Spinal cord (tissue), 10 donors: ENCODE results near the gene PCDHGA5. TPM values are rescaled to one million over a fixed set of nuclear protein-coding genes. Genes with fewer than 3 reads are reported as not detected.
"Not testable (repeated sequence)": the region's sequence is repeated elsewhere in the genome, so short reads cannot be mapped to it uniquely, and the experiment has no call there.

Source experiments
- DNase-seq, 6 donors: peaks; one replicate each; pipeline versions ENCODE4 v3.0.0 to v3.0.0-alpha.2; 2013 to 2015; ENCODE audit warnings: low spot score in 6 of 6, low read depth in 4 of 6
- H3K27ac ChIP-seq: one replicate; pipeline ENCODE4 v1.5.1; 2013; ENCODE audit warnings: low read depth, low read length, control low read depth
- H3K27me3 ChIP-seq: one replicate; pipeline ENCODE4 v1.6.1; 2013; ENCODE audit warnings: low read length; ENCODE audit not compliant: control insufficient read depth, insufficient read depth
- H3K36me3 ChIP-seq: one replicate; pipeline ENCODE4 v1.6.1; 2013; ENCODE audit warnings: low read length; ENCODE audit not compliant: control insufficient read depth, insufficient read depth
- H3K4me1 ChIP-seq: one replicate; pipeline ENCODE4 v1.6.1; 2013; ENCODE audit warnings: low read length; ENCODE audit not compliant: control insufficient read depth, insufficient read depth
- H3K4me3 ChIP-seq: one replicate; pipeline ENCODE4 v1.5.1; 2013; ENCODE audit warnings: low read depth, low read length, control low read depth
- H3K9me3 ChIP-seq: one replicate; pipeline ENCODE4 v1.6.1; 2013; ENCODE audit warnings: low read length; ENCODE audit not compliant: control insufficient read depth, insufficient read depth
- WGBS: methylation state at CpG from one replicate; pipeline ENCODE4 v1.1.5; 2013; ENCODE audit warnings: missing lambda C conversion rate; ENCODE audit not compliant: insufficient coverage; 5-methylcytosine and 5-hydroxymethylcytosine counted together
- polyA plus RNA-seq, 2 donors: library from polyadenylated mRNA; unstranded; fragments of 120-200 nt; gene quantifications; one replicate each; pipeline ENCODE4 v1.2.1, GENCODE V29; 2013; ENCODE audit not compliant: insufficient read length in 2 of 2
- total RNA-seq, 2 donors: library from RNA; depleted of rRNA in 1 of 2; stranded (reverse); fragments of 120-200 nt in 1 of 2; fragments of >200 nt in 1 of 2; gene quantifications; one replicate each; pipeline versions ENCODE4 v1.2.3 to v1.2.4, GENCODE V29; 2013 to 2014
- donor health status: healthy.

The PCDHGA5 gene
- total and polyA plus RNA-seq, 4 donors: 7.9 to 15.5 (median 11.4) TPM

- 15% methylated on average over 30 of the region's 31 CpGs for WGBS
- Histone ChIP-seq H3K9me3 (peaks cover 60% of the 10 kb centered on the region), H3K36me3 (peaks cover 23% of the 10 kb centered on the region), H3K4me1 (peaks cover 14% of the 10 kb centered on the region), H3K4me3 (peak within 1 kb of the TSS; percentile 11), H3K27me3 (peaks cover 2% of the 10 kb centered on the region), H3K27ac (no peak within 1 kb of the TSS)
- peak in 2 of 6 donors; percentile 57 to 73 for DNase-seq
Measured at GRCh38 chr5:141412854-141413539, 49.0 kb downstream of the PCDHGA5 start, which contains the start of gene PCDHGA10. Gene PCDHGA10 (plus strand): TSS chr5:141412987. CDS start chr5:141413176, 189 bp downstream.

- peaks cover 61% of the 10 kb centered on the region for H3K9me3 ChIP-seq
- H3K4me3 ChIP-seq: no peak overlapping the region
- 19% methylated on average over 21 of the region's 25 CpGs for WGBS
- peaks cover 14% of the 10 kb centered on the region for H3K4me1 ChIP-seq
- H3K27ac ChIP-seq: no peak overlapping the region
- H3K27me3 ChIP-seq: peaks cover 2% of the 10 kb centered on the region
- peak in 1 of 6 donors; percentile 4 for DNase-seq
- H3K36me3 ChIP-seq: peaks cover 21% of the 10 kb centered on the region
Measured at GRCh38 chr5:141413540-141414069, 49.6 kb downstream of the PCDHGA5 start.

GRCh38 chr5:141414548-141415274 is 50.7 kb downstream of the PCDHGA5 start:
- Histone ChIP-seq H3K36me3 (peaks cover 28% of the 10 kb centered on the region), H3K9me3 (peaks cover 63% of the 10 kb centered on the region), H3K4me1 (peaks cover 13% of the 10 kb centered on the region)
- not testable (repeated sequence) for H3K27me3 ChIP-seq, DNase-seq, H3K27ac ChIP-seq, H3K4me3 ChIP-seq
- 22% methylated on average over 38 of the region's 46 CpGs for WGBS

DNA sequence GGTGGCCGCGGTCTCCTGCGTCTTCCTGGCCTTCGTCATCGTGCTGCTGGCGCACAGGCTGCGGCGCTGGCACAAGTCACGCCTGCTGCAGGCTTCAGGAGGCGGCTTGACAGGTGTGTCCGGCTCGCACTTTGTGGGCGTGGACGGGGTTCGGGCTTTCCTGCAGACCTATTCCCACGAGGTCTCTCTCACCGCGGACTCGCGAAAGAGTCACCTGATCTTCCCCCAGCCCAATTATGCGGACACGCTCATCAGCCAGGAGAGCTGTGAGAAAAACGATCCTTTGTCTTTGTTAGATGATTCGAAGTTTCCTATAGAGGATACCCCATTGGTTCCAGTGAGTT is 51.3 kb downstream of the PCDHGA5 start:
- Histone ChIP-seq H3K36me3 (peaks cover 26% of the 10 kb centered on the region), H3K9me3 (peaks cover 63% of the 10 kb centered on the region)
- H3K4me3 ChIP-seq, H3K4me1 ChIP-seq, H3K27ac ChIP-seq, DNase-seq, H3K27me3 ChIP-seq: not testable (repeated sequence)
- WGBS: 20% methylated on average over 16 of the region's 24 CpGs

Other genes starting within 250 kb of the PCDHGA5 start
Only the 30 nearest of the 36 such genes appear.
- gene PCDHB9, start 177.0 kb upstream of the PCDHGA5 start, total RNA-seq: 1 to 10 TPM; 2.9 to 3.5 TPM
- gene PCDHB9, start 177.0 kb upstream of the PCDHGA5 start, polyA plus RNA-seq: 1 to 10 TPM; 7.0 to 8.5 TPM
- gene PCDHB10, start 171.8 kb upstream of the PCDHGA5 start, total RNA-seq: 1 to 10 TPM; 5.9 to 9.3 TPM
- 10 to 100 TPM; 11.6 to 15.8 TPM for gene PCDHB10, start 171.8 kb upstream of the PCDHGA5 start, polyA plus RNA-seq
- 1 to 10 TPM; 7.6 to 9.7 TPM for gene PCDHB11, start 164.5 kb upstream of the PCDHGA5 start, total RNA-seq
- 1 to 10 TPM; 3.8 to 3.9 TPM for gene PCDHB11, start 164.5 kb upstream of the PCDHGA5 start, polyA plus RNA-seq
- gene PCDHB12, start 155.4 kb upstream of the PCDHGA5 start, total RNA-seq: 10 to 100 TPM in 1 of 2 donors, 1 to 10 TPM in 1; 5.3 to 10.7 TPM
- gene PCDHB12, start 155.4 kb upstream of the PCDHGA5 start, polyA plus RNA-seq: 1 to 10 TPM; 3.3 to 4.9 TPM
- gene PCDHB13, start 150.2 kb upstream of the PCDHGA5 start, total RNA-seq: 1 to 10 TPM; 4.5 to 8.7 TPM
- gene PCDHB13, start 150.2 kb upstream of the PCDHGA5 start, polyA plus RNA-seq: 1 to 10 TPM; 3.8 to 5.0 TPM
- gene PCDHB14, start 140.8 kb upstream of the PCDHGA5 start, total RNA-seq: 10 to 100 TPM; 10.4 to 11.9 TPM
- 10 to 100 TPM; 15.4 to 17.4 TPM for gene PCDHB14, start 140.8 kb upstream of the PCDHGA5 start, polyA plus RNA-seq
- gene PCDHB15, start 118.8 kb upstream of the PCDHGA5 start, total RNA-seq: 10 to 100 TPM; 10.4 to 15.2 TPM
- 10 to 100 TPM; 12.3 to 21.1 TPM for gene PCDHB15, start 118.8 kb upstream of the PCDHGA5 start, polyA plus RNA-seq
- gene SLC25A2, start 60.1 kb upstream of the PCDHGA5 start, total RNA-seq: under 1 TPM in 1 of 2 donors, not detected in 1; 0.39 TPM
- under 1 TPM in 1 of 2 donors, not detected in 1; 0.15 TPM for gene SLC25A2, start 60.1 kb upstream of the PCDHGA5 start, polyA plus RNA-seq
- gene TAF7, start 43.4 kb upstream of the PCDHGA5 start, total RNA-seq: 100 to 1,000 TPM in 1 of 2 donors, 10 to 100 TPM in 1; 98.2 to 111 TPM
- 100 to 1,000 TPM in 1 of 2 donors, 10 to 100 TPM in 1; 90.1 to 101 TPM for gene TAF7, start 43.4 kb upstream of the PCDHGA5 start, polyA plus RNA-seq
- 1 to 10 TPM; 1.4 to 3.0 TPM for gene PCDHGA1, start 33.6 kb upstream of the PCDHGA5 start, total RNA-seq
- gene PCDHGA1, start 33.6 kb upstream of the PCDHGA5 start, polyA plus RNA-seq: 1 to 10 TPM; 2.5 to 3.8 TPM
- 10 to 100 TPM in 1 of 2 donors, 1 to 10 TPM in 1; 8.9 to 10.4 TPM for gene PCDHGA2, start 25.4 kb upstream of the PCDHGA5 start, total RNA-seq
- 10 to 100 TPM; 14.0 to 17.7 TPM for gene PCDHGA2, start 25.4 kb upstream of the PCDHGA5 start, polyA plus RNA-seq
- 10 to 100 TPM in 1 of 2 donors, 1 to 10 TPM in 1; 9.2 to 10.5 TPM for gene PCDHGA3, start 20.3 kb upstream of the PCDHGA5 start, total RNA-seq
- gene PCDHGA3, start 20.3 kb upstream of the PCDHGA5 start, polyA plus RNA-seq: 10 to 100 TPM; 12.3 to 19.2 TPM
- 1 to 10 TPM; 6.4 to 8.6 TPM for gene PCDHGB1, start 14.1 kb upstream of the PCDHGA5 start, total RNA-seq
- 1 to 10 TPM; 9.8 to 9.9 TPM for gene PCDHGB1, start 14.1 kb upstream of the PCDHGA5 start, polyA plus RNA-seq
- gene PCDHGA4, start 9.1 kb upstream of the PCDHGA5 start, total RNA-seq: 1 to 10 TPM; 7.5 to 8.2 TPM
- 1 to 10 TPM; 9.5 to 9.9 TPM for gene PCDHGA4, start 9.1 kb upstream of the PCDHGA5 start, polyA plus RNA-seq
- gene PCDHGB2, start 4.2 kb upstream of the PCDHGA5 start, total RNA-seq: 1 to 10 TPM; 6.3 to 6.7 TPM
- 10 to 100 TPM in 1 of 2 donors, 1 to 10 TPM in 1; 9.0 to 14.0 TPM for gene PCDHGB2, start 4.2 kb upstream of the PCDHGA5 start, polyA plus RNA-seq
- 1 to 10 TPM; 6.0 to 8.3 TPM for gene PCDHGB3, start 6.1 kb downstream of the PCDHGA5 start, total RNA-seq
- gene PCDHGB3, start 6.1 kb downstream of the PCDHGA5 start, polyA plus RNA-seq: 1 to 10 TPM; 7.1 to 8.4 TPM
- gene PCDHGA6, start 9.7 kb downstream of the PCDHGA5 start, total RNA-seq: 10 to 100 TPM in 1 of 2 donors, 1 to 10 TPM in 1; 8.5 to 12.3 TPM
- 10 to 100 TPM; 18.4 to 19.2 TPM for gene PCDHGA6, start 9.7 kb downstream of the PCDHGA5 start, polyA plus RNA-seq
- 1 to 10 TPM; 6.1 to 6.6 TPM for gene PCDHGA7, start 18.6 kb downstream of the PCDHGA5 start, total RNA-seq
- gene PCDHGA7, start 18.6 kb downstream of the PCDHGA5 start, polyA plus RNA-seq: 1 to 10 TPM; 5.2 to 6.7 TPM
- gene PCDHGB4, start 23.5 kb downstream of the PCDHGA5 start, total RNA-seq: 10 to 100 TPM; 12.5 to 14.9 TPM
- 10 to 100 TPM; 10.3 to 16.0 TPM for gene PCDHGB4, start 23.5 kb downstream of the PCDHGA5 start, polyA plus RNA-seq
- gene PCDHGA8, start 28.5 kb downstream of the PCDHGA5 start, total RNA-seq: 1 to 10 TPM; 4.6 to 5.6 TPM
- 1 to 10 TPM; 1.9 to 2.1 TPM for gene PCDHGA8, start 28.5 kb downstream of the PCDHGA5 start, polyA plus RNA-seq
- gene PCDHGB5, start 33.8 kb downstream of the PCDHGA5 start, total RNA-seq: 10 to 100 TPM; 17.5 to 21.5 TPM
- gene PCDHGB5, start 33.8 kb downstream of the PCDHGA5 start, polyA plus RNA-seq: 10 to 100 TPM; 22.7 to 33.5 TPM
- gene PCDHGA9, start 38.6 kb downstream of the PCDHGA5 start, total RNA-seq: 10 to 100 TPM; 10.9 TPM
- gene PCDHGA9, start 38.6 kb downstream of the PCDHGA5 start, polyA plus RNA-seq: 10 to 100 TPM; 19.2 to 21.4 TPM
- gene PCDHGB6, start 43.9 kb downstream of the PCDHGA5 start, total RNA-seq: 10 to 100 TPM in 1 of 2 donors, 1 to 10 TPM in 1; 10.0 to 10.6 TPM
- 10 to 100 TPM; 22.0 to 25.7 TPM for gene PCDHGB6, start 43.9 kb downstream of the PCDHGA5 start, polyA plus RNA-seq
- gene PCDHGA10, start 48.8 kb downstream of the PCDHGA5 start, total RNA-seq: 10 to 100 TPM; 11.1 to 12.4 TPM
- 10 to 100 TPM; 21.1 to 32.4 TPM for gene PCDHGA10, start 48.8 kb downstream of the PCDHGA5 start, polyA plus RNA-seq
- 10 to 100 TPM; 13.7 to 14.3 TPM for gene PCDHGB7, start 53.5 kb downstream of the PCDHGA5 start, total RNA-seq
- 10 to 100 TPM; 35.8 to 47.2 TPM for gene PCDHGB7, start 53.5 kb downstream of the PCDHGA5 start, polyA plus RNA-seq
- 10 to 100 TPM in 1 of 2 donors, 1 to 10 TPM in 1; 8.0 to 15.0 TPM for gene PCDHGA11, start 56.9 kb downstream of the PCDHGA5 start, total RNA-seq
- gene PCDHGA11, start 56.9 kb downstream of the PCDHGA5 start, polyA plus RNA-seq: 10 to 100 TPM; 14.9 to 16.1 TPM
- gene PCDHGA12, start 66.3 kb downstream of the PCDHGA5 start, total RNA-seq: 10 to 100 TPM in 1 of 2 donors, 1 to 10 TPM in 1; 8.5 to 10.7 TPM
- gene PCDHGA12, start 66.3 kb downstream of the PCDHGA5 start, polyA plus RNA-seq: 1 to 10 TPM; 8.1 to 8.3 TPM
- gene PCDHGC3, start 111.8 kb downstream of the PCDHGA5 start, total RNA-seq: 100 to 1,000 TPM; 114 to 205 TPM
- gene PCDHGC3, start 111.8 kb downstream of the PCDHGA5 start, polyA plus RNA-seq: 100 to 1,000 TPM; 603 to 678 TPM
- 10 to 100 TPM; 20.0 to 65.5 TPM for gene PCDHGC4, start 120.9 kb downstream of the PCDHGA5 start, total RNA-seq
- gene PCDHGC4, start 120.9 kb downstream of the PCDHGA5 start, polyA plus RNA-seq: 10 to 100 TPM; 90.2 to 91.8 TPM
- gene PCDHGC5, start 124.9 kb downstream of the PCDHGA5 start, total RNA-seq: 1 to 10 TPM; 4.0 to 5.9 TPM
- gene PCDHGC5, start 124.9 kb downstream of the PCDHGA5 start, polyA plus RNA-seq: 1 to 10 TPM; 5.4 to 6.5 TPM